Pancreas (tissue), 10 donors: ENCODE data around the gene NSDHL. TPM values are rescaled to one million over a fixed set of nuclear protein-coding genes. Genes with fewer than 3 reads are reported as not detected.

Experiments
- ATAC-seq, 4 donors: fragments of 200-7000 bp; cut with Tn5 transposase; one replicate each; pipeline versions ENCODE4 v1.8.0 to v1.9.1; 2020; ENCODE audit warnings: mild to moderate bottlenecking in 4 of 4, moderate library complexity in 4 of 4
- DNase-seq, 6 donors: peaks; one replicate each; pipeline ENCODE4 v3.0.0-alpha.2; 2020
- FAIRE-seq: peaks from 2 replicates; lab custom pipeline; 2012; peaks lifted over from hg19 to GRCh38; lab: Jason Lieb, UNC
- H3K27ac ChIP-seq, 4 donors: fragments of 200-600 bp; sonication (generic); 1 replicate in 3 of 4; 2 replicates in 1 of 4; pipeline versions ENCODE4 v1.5.0 to v1.8.0; 2020
- H3K27me3 ChIP-seq, 4 donors: fragments of 200-600 bp; one replicate each; pipeline ENCODE4 v1.8.0; 2021
- H3K36me3 ChIP-seq, 3 donors: fragments of 200-600 bp; sonication (generic) in 1 of 3; one replicate each; pipeline versions ENCODE4 v1.5.0 to v1.8.0; 2020 to 2021
- H3K4me1 ChIP-seq, 3 donors: fragments of 200-600 bp; one replicate each; pipeline ENCODE4 v1.8.0; 2021
- H3K4me3 ChIP-seq, 4 donors: fragments of 200-600 bp; sonication (generic) in 2 of 4; one replicate each; pipeline versions ENCODE4 v1.5.0 to v1.8.0; 2020 to 2021
- H3K9me3 ChIP-seq, 4 donors: fragments of 200-600 bp; one replicate each; pipeline ENCODE4 v1.8.0; 2021
- CTCF ChIP-seq, 4 donors: fragments of 200-600 bp; sonication (generic) in 3 of 4; IDR thresholded peaks; one replicate each; pipeline versions ENCODE4 v1.5.0 to v1.8.0; 2021; ENCODE audit warnings: antibody characterized with exemption in 4 of 4
- WGBS, 2 donors: extraction: QIAGEN DNeasy Blood & Tissue Kit; methylation state at CpG; one replicate each; pipeline ENCODE4 v1.1.7; 2013; 5-methylcytosine and 5-hydroxymethylcytosine counted together
- intact Hi-C, 3 donors: fragments of 100-400 bp; cut with DNase I; formaldehyde crosslinking; loops; one replicate each; pipeline versions ENCODE4 v1.11.1 to v1.14.2; 2022
- polyA plus RNA-seq, 2 donors: library from polyadenylated mRNA; stranded (reverse); fragments of 200-250 nt; gene quantifications; one replicate each; pipeline ENCODE4 v1.2.3, GENCODE V29; 2013
- total RNA-seq, 6 donors: library from RNA; stranded (reverse); fragmentation: NEBNext Ultra II Directional in 4 of 6; extraction: Animal tissue kit (Norgen Biotek cat#: 25700) in 4 of 6; gene quantifications; one replicate each; pipeline versions ENCODE4 v1.2.1 to v1.2.4, GENCODE V29; 2021 to 2023
- donor health status: healthy with polysubstance abuse.
- donor health status: DM: no; HTN: no; CAD: no; lungs with moderate emphysema.
- donor health status: DM: no; HTN: no; CAD: no.
- donor health status: control.
- donor health status: control.
- donor health status: Bipolar disorder and iron deficiency.
- donor health status: DM: yes; HTN: yes; CAD: no.
- donor health status: DM: no; HTN: no; CAD: no.
- donor health status: DM: no; HTN: no; CAD: no.
- donor health status: DM: yes; HTN: yes; CAD: no.

Gene NSDHL
- total and polyA plus RNA-seq, 8 donors = 4.6 to 8.3 (median 6.4) TPM

GRCh38 chrX:152865232-152865920 lies 34.5 kb downstream of the NSDHL start:
- DNase-seq (no peak), ATAC-seq (no peak), FAIRE-seq (no peak)
- intact Hi-C loops = no loop called here
- 83 to 93% methylated on average over 17 of the region's 17 CpGs for WGBS, 2 donors
- no peak for TF ChIP-seq CTCF (IDR thresholded peaks at IDR 0.05)
- no peaks in the 10 kb centered on the region for H3K4me1 ChIP-seq
- no peaks in the 10 kb centered on the region for H3K9me3 ChIP-seq
- no peaks in the 10 kb centered on the region for H3K27me3 ChIP-seq
- no peak overlapping the region for H3K27ac ChIP-seq
- H3K36me3 ChIP-seq = no peaks in the 10 kb centered on the region
- no peak overlapping the region for H3K4me3 ChIP-seq

GRCh38 chrX:152866386-152866785 lies 35.5 kb downstream of the NSDHL start:
- intact Hi-C loops = no loop called here
- ATAC-seq (no peak), FAIRE-seq (no peak), DNase-seq (no peak)
- Histone ChIP-seq H3K4me3 (no peak overlapping the region), H3K36me3 (no peaks in the 10 kb centered on the region), H3K27me3 (no peaks in the 10 kb centered on the region), H3K4me1 (no peaks in the 10 kb centered on the region), H3K9me3 (no peaks in the 10 kb centered on the region), H3K27ac (no peak overlapping the region)
- no peak for TF ChIP-seq CTCF (IDR thresholded peaks at IDR 0.05)
- WGBS, 2 donors = 86 to 94% methylated on average over 5 of the region's 5 CpGs

GRCh38 chrX:152869972-152870371 lies 39.1 kb downstream of the NSDHL start:
- no peak for DNase-seq

GRCh38 chrX:152871260-152871659 lies 40.4 kb downstream of the NSDHL start:
- no peaks in the 10 kb centered on the region for H3K36me3 ChIP-seq
- no peak for ATAC-seq
- H3K27me3 ChIP-seq = peaks cover 0 to 4% (median 0%) of the 10 kb centered on the region in 4 donors
- intact Hi-C loops = no loop called here
- no peak for FAIRE-seq
- H3K4me1 ChIP-seq = no peaks in the 10 kb centered on the region
- H3K9me3 ChIP-seq = no peaks in the 10 kb centered on the region
- WGBS, 2 donors = 82 to 87% methylated on average over 9 of the region's 9 CpGs
- H3K27ac ChIP-seq = no peak overlapping the region
- TF ChIP-seq CTCF (IDR thresholded peaks at IDR 0.05) = no peak
- no peak overlapping the region for H3K4me3 ChIP-seq
- no peak for DNase-seq

More at GRCh38 chrX:152869972-152870371, 39.1 kb downstream of the NSDHL start:
- Histone ChIP-seq H3K9me3 (no peaks in the 10 kb centered on the region), H3K36me3 (no peaks in the 10 kb centered on the region), H3K4me3 (no peak overlapping the region), H3K4me1 (no peaks in the 10 kb centered on the region), H3K27me3 (peaks cover 0 to under 1% (median 0%) of the 10 kb centered on the region in 4 donors), H3K27ac (no peak overlapping the region)
- FAIRE-seq = no peak
- no peak for ATAC-seq
- intact Hi-C loops = no loop called here
- no peak for TF ChIP-seq CTCF (IDR thresholded peaks at IDR 0.05)
- 80 to 92% methylated on average over 7 of the region's 7 CpGs for WGBS, 2 donors

- no peaks in the 10 kb centered on the region for H3K4me1 ChIP-seq
- H3K4me3 ChIP-seq = no peak overlapping the region
- WGBS, 2 donors = 54 to 91% methylated on average over 1 of the region's 2 CpGs
- DNase-seq (no peak), FAIRE-seq (no peak), ATAC-seq (no peak)
- no peaks in the 10 kb centered on the region for H3K36me3 ChIP-seq
- peaks cover 0 to 15% (median 0%) of the 10 kb centered on the region in 4 donors for H3K27me3 ChIP-seq
- no peak for TF ChIP-seq CTCF (IDR thresholded peaks at IDR 0.05)
- no peaks in the 10 kb centered on the region for H3K9me3 ChIP-seq
- intact Hi-C loops = no loop called here
- no peak overlapping the region for H3K27ac ChIP-seq
These were observed 41.7 kb downstream of the NSDHL start for GRCh38 chrX:152872522-152872921.
